Fibroblast of skin of right biceps (primary cell): ENCODE measurements around the gene TMEM130.

Experiments used
- DNase-seq: peaks from one replicate; pipeline ENCODE4 v3.0.0-alpha.2; 2013

TMEM130 gene, protein sequence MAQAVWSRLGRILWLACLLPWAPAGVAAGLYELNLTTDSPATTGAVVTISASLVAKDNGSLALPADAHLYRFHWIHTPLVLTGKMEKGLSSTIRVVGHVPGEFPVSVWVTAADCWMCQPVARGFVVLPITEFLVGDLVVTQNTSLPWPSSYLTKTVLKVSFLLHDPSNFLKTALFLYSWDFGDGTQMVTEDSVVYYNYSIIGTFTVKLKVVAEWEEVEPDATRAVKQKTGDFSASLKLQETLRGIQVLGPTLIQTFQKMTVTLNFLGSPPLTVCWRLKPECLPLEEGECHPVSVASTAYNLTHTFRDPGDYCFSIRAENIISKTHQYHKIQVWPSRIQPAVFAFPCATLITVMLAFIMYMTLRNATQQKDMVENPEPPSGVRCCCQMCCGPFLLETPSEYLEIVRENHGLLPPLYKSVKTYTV

DNA sequence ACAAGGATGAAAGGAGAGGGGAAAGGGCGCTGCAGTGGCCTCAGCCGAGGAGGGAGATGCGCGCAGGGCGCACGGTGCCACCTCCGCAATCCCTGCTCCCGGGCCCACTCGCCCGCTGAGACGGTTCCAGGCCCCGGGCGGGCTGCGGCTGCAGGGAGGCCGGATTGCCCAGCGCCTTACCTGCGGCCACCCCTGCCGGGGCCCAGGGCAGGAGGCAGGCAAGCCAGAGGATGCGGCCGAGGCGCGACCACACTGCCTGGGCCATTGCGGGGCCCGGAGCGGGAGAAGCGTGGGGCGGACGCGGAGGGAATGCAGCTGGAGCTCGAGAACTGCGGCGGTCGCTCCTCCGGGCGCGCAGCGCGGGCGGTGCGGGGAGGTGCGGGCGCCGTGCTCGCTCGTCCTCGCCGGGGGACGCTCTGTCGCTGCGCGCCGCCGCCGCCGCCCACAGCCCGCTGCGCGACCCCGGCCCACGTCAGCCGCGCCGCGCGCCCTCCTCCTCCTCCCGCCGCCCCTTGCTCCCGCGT is at the start of gene TMEM130:
Gene TMEM130, minus strand, starts transcription at position 418 of the 524 bp plus-strand sequence. Its CDS starts 153 bp downstream, at position 265.
- DNase-seq, result no peak

DNA sequence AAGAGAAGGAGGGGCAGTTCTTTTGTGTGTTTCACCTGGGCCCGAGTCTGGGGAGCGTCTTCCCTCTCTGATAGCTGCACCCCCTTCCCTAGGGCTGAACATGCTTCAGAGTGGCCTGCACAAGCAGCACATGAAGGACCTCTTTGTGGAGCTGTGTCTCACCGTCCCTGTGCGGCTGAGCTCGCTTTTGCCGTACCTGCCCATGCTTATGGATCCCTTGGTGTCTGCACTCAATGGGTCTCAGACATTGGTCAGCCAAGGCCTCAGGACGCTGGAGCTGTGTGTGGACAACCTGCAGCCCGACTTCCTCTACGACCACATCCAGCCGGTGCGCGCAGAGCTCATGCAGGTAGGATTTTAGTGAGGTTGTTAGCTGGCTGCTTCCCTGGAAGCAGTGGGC is 47.5 kb upstream of the TMEM130 start:
- DNase-seq, result no peak

DNA sequence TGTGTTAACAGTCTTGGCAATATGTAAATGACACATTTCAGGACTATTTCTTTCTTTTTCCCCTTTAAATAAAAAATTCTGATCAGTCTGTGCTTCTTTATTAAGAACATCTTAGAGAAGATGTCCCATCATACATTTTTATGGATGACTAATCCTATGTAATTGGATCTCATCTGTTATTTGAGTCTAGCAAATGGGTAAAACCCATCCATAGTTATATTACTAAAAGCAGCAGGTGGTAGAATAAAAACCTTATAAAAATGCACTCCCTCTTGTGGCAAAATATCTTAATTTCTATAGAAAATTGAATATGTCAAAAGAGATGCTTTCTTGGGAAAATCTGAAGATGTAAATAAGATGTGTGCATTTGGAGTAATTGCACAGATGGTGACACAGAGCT is 43.8 kb upstream of the TMEM130 start:
- peak; percentile 24 for DNase-seq

DNA sequence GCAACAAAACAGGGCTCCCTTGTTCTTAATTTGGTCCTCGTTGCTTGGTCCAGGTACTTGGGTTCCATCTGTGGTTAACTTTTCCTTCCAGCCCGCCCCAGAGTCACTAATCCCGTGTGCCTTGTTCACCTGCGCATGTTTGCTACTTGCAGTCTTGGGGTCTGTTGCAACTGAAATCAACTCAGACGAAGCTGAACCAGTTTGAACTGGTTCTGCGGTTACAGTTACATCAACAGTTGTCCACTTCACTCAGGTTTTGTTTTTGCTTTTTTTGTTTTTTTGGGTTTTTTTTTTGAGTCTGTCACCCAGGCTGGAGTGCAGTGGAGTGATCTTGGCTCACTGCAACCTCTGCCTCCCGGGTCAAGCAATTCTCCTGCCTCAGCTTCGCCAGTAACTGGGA is 43.2 kb upstream of the TMEM130 start:
- DNase-seq, result no peak

DNA sequence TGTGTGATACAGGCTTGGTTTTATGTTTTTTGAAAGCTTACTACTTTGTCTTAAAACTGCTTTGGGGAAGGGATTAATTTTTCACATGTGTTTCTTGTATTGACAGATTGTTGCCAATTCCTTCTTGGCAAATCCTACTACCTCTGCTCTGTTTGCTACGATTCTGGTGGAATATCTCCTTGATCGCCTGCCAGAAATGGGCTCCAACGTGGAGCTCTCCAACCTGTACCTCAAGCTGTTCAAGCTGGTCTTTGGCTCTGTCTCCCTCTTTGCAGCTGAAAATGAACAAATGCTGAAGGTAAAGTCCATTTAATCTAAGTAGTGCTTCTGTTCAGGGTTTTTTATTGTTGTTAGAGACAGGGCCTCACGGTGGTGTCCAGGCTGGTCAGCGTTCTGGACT is 42.1 kb upstream of the TMEM130 start:
- DNase-seq, result no peak

DNA sequence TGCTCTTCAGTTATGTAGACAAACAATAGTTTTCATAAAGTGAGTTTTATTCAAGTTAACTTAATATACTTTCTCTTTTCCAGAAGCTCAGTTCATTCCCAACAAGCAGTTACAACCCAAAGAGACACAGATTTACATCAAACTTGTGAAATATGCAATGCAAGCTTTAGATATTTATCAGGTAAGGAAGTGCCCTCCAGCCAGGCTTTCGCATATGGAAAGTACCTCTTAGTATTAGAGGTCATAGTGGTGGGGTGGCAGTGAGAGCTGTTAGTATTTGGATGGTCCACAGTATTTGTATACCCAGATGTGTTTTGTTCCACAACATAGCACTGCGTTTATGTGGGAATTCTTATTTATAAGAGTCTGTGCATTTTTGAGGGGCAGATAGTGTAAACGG is 40.6 kb upstream of the TMEM130 start:
- DNase-seq, result no peak

DNA sequence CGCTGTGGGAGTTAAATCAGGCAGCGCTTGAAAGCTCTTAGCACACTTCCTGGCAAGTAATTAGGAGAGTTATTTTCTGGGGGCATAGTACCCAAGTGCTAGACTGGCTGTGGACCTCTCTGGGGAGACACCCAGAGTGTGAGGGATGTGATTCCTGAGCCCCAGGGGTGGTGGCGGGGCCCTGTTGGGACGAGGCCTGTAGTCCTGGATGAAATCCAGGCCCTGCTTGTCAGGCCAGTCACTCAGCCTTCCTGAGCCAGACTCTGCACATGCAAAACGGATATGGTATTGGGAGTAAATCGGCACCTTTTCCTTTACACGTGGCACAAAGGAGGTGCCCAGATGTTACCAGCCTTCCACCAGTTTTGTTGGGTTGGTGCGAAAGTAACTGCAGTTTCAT is 39.7 kb upstream of the TMEM130 start:
- DNase-seq, result no peak

DNA sequence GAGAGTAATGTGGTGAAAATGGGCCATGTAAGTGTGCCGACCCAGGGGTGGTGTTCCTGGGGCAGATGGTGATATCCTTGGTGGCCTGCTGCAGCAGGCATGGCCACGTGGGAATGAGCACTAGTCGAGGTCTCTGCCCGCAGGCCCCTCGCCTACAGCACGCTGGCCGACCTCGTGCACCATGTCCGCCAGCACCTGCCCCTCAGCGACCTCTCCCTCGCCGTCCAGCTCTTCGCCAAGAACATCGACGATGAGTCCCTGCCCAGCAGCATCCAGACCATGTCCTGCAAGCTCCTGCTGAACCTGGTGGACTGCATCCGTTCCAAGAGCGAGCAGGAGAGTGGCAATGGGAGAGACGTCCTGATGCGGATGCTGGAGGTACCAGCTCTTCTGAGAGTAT is 38.8 kb upstream of the TMEM130 start:
- no peak for DNase-seq

DNA sequence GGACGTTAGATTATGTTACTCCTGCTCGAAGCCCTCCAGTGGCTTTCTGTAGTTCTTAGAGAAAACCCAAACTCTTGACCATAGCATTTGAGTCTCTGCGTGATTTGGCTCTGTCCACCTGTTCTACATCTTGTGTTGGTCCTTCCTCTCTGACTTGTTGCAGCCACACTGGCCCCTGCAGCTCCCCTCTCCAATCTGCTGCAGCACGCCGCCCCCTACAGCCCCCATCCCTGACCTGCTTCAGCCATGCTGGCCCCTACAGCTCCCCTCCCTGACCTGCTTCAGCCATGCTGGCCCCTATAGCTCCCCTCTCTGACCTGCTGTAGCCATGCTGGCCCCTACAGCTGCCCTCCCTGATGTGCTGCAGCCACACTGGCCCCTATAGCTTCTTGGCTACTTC is 37.8 kb upstream of the TMEM130 start:
- DNase-seq, result no peak

DNA sequence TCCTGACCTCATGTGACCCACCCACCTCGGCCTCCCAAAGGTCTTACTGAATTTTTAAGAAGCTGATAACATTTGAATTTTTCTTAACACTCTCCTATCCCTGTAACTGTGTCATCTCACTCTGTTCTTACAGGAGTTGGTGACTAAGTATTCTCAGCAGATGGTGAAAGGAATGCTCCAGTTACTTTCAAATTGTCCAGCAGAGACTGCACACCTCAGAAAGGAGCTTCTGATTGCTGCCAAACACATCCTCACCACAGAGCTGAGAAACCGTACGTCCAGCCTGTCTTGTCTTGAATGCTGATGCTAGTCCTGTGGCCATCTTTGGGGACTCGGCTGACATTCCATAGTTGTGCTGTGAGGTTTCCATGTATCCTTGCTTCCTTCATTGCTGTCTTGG is 33.4 kb upstream of the TMEM130 start:
- no peak for DNase-seq

DNA sequence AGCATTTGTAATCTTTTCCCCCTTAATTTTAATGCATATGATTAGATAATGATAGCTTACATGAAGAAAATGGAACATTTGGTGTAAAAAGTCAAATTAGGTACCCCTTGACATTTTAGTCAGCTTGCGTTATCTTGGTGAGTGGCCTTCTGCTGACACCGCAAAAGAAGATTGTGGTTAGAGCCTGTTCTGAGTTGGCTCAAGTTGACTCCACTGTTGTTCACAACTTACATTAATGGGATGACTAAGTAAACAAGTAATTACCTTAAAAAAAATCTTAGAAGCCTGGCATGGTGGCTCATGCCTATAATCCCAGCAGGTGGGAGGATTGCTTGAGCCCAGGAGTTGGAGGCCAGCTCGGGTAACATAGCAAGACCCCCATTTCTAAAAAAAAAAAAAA is 32.7 kb upstream of the TMEM130 start:
- no peak for DNase-seq

DNA sequence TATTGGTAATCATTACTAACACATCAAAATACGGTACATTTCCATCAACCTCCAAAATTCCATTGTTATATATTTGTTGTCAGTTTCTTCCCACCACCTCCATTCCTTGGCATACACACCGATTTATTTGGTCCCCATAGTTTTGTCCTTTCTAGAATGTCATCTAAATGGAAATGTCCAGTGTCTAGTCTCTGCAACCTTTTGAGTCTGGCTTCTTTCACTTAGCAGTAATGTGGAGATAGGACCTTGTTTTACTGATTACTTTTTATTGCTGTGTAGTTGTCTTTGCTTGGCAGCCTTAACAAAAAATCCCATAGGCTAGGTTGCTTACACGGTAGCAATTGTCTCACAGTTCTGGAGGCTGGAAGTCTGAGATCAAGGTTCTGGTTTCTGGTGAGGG is 31.0 kb upstream of the TMEM130 start:
- no peak for DNase-seq

DNA sequence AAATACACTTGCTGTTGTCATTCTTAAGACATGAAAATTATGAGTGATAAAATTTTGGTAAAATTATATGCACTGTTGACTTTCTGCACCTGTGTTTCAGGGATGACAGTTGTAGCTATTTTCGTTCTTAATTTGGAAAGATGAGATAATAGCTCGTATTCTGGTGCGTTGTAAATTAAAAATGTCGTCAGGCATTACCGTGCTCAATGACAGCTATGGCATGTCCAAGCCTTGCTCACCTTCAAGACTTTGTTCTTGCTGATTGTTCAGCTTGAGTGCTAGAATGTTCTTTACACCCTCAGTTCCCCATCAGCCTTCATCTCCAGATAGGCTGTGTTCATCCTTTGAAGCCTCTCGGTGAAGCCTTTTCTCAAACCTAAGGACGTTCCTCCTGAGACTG is 30.0 kb upstream of the TMEM130 start:
- DNase-seq, result no peak

DNA sequence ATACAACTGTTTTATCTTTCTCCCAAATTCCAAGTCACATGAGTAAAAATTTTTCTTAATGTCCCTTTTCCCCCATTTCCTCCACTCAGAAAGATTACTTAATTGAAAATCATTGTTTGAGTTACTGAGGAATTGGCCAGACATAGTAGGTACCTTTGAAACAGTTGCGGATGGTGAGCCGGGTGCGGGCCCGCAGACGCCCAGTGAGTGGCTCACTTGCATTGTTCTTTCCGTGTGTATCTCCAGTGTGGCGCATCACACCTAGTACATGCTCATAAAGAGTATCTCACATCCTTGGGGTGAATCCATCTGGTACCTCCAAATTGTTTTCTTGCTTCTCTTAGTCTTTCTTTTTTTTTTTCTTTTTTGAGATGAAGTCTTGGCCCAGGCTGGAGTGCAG is 22.8 kb upstream of the TMEM130 start:
- DNase-seq, result no peak

DNA sequence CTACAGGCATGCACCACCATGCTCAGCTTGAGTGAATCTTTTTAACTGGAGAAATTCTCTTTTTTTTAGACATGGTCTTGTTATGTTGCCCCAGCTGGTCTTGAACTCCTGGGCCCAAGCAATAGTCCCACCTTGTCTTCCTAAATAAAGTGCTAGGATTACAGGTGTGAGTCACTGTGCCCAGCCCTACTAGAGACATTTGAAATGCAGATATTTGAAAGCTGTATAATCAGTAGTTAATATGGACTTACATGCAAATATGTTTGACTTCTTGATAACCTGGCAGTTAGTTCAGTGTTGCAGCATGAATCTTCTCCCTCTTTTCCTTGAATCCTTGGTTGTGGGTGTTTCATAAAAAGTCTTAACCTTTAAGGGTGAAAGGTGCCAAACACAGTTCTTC is 17.2 kb upstream of the TMEM130 start:
- DNase-seq, result no peak

DNA sequence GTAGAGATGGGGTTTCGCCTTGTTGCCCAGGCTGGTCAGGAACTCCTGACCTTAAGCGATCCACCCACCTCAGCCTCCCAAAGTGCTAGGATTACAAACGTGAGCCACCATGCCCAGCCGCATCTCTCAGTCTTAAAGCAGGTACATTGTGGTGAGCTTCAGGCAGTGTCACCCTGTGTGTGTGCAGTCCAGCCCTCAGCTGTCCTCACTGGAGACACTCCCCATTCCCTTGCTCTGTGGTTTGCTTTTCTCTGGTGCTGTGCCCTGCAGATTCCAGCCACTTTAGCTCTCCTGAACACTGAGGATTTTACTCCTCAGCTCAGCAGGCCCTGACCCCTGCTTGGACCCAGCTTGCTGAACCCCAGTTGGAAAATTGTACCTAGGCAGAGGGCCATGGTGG is 14.6 kb upstream of the TMEM130 start:
- no peak for DNase-seq

DNA sequence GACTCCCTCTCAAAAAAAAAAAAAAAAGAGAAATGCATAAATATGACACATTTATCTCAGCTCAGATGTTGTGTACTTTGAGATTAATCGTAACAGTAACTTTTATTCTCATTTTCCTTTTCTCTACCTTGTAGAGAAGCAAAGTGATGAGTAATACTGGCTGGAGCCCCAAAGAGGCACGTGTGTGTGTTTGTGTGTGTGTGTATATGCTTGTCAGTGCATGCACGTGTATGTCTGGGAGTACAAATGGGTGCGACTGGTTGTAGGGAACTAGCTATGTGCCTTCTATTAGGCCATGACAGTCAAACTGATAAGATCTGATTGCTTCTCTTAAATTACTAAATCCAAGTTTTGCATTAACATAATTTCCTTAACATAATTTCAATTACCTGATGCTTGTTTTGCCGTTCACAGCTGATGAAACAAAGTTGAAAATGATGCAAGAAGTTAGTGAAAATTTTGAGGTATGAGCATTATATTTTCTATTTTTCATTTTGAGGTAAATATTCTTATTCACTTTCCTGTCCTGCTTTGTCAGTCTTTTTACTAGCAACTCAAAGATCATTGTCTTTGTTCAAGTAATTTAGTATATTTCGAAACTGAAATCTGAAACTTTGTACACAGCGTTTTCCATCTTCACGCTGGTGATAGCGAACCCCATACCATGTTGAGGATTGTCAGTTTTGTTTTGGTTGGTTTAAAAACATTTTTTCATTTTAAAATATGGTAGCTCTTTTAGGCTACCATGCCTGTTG is 11.9 kb upstream of the TMEM130 start:
- no peak for DNase-seq

DNA sequence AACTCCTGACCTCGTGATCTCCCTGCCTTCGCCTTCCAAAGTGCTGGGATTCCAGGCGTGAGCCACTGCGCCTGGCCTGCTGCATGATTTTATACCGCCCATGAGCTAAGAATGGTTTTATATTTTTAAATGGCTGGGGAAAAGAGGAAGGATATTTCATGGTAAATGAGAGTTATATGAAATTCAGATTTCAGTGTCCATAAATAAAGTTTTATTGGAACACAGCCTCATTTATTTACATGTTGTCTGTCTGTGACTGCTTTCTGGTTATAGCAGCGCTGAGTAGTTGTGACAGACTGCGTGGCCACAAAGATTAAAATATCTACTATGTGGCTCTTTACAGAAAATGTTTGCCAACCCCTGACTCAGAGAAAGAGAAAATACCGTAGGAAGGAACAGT is 10.7 kb upstream of the TMEM130 start:
- DNase-seq, result no peak

DNA sequence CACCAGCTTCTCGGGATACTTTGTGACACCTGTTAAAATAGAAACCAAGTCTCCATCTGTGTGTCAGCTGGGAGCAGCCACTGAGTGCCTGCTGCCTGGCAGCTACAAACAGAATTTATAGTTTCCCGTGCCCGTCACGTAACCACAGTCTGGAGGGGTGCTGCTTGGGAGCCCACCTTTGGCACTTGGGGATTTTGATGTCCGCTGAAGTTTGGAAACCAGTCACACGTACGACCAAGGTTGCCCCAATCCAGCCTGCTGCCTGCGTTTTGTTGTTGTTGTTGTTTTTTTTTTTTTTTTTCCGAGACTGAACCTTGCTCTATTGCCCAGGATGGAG is 10.1 kb upstream of the TMEM130 start:
- no peak for DNase-seq

DNA sequence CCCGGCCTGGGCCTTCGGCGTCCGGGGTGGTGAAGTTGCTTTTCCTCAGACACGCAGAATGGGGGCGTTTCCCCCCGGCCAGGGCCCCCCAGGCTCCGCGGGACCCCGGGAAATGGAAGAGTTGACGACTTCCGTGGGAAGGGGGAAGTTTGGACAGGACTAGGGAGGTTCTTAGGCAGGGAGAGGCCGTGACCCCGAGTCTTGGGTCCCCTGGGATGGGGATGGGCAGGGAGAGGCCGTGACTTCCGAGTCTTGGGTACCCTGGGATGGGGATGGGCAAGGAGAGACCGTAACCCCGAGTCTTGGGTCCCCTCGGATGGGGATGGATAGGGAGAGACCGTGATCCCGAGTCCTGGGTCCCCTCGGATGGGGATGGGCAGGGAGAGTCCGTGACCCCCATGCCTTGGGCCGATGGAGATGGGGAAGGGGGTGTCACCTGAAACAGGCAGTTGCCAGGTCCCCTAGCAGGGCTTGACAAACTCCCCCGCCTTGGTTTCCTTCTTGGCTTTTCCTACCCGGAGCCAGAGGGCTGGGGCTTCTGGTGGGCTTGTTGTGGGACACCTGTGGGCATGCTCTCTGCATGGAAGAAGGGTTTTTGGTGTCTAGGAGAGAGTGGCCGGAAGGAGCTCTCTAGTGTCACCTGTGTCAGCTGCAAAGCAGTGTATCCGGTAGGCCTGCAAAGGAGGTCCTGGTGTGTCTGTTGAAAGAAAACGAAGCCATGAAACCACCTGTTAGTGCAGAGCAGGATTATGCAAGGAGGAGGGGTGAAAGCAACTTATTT is 9.6 kb upstream of the TMEM130 start:
- DNase-seq, result no peak

DNA sequence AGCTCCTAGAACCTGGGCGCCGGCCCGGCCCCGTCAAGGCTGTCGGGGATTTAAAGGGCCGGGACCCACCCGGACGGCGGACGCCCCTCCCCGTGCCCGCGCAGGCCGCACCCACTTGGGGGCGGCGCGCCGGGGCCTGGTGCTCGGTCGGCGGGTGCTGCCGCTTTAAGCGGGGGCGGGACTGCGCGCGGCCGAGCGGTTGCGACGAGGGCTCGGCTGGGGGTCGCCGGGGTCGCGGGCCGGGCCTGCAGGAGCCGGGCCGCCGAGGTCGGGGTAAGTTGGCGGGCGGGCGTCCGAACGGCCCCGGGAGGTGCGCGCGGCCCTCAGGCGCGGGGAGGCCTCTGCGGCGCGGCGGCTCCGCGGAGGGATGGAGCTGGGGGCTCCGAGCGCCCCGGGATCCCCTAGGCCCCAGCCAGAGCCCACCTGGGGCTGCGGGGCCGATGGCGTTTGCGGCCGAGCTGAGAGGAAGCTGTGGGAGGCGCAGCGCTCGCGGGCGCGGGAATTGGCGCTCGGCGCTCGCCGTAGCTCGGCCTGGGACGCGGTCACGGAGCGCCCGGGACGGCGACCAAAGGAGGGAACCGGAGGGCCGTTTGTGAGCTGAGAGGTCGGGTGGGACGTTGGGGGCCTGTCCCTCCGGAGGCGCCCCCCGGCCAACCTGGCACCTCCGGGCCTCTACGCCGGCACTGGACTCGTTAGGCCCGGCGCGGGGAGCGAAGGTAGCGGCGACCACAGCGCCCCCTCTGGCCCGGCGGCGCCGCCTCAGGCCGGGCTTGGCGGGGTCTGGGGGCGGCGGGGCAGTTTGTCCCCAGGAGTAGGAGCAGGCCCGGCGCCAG is 8.8 kb upstream of the TMEM130 start, which contains the start of gene TRRAP:
Gene TRRAP, plus strand, starts transcription at position 168 of the 833 bp plus-strand sequence. CDS start 2,619 bp downstream, outside the sequence.
- DNase-seq, result peak; percentile 80

DNA sequence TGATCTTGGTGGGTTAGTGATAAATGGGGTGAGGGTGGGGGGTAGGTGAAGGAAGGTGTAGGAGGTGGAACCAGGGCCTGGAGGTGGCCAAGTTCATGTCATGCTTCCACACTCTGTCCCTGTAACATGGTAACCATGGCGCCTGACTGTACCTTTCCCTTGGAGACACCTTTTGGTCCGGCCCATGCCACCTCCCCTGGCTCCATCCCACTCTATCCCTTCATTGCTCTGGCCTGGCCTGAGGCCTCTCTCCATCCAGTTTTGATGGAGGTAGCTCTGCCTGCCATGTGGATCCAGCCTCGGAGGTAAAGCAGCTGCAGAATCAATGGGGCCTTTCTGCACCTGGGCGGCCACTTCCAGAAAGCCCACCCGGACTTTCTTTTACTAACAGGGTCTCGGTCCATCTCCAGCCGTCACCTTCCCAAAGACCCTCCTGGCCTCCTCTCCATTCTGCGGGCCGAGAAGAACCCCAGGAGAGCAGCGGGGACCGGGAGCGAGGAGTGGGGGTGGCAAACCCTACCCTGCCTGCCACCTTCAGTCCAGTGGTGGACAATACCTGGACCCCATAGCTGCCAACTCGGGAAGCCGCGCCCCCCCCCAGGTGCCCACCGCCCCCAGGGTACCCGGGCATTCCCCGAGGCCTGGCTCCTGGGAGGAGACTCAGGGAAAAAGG is 8.0 kb upstream of the TMEM130 start:
- DNase-seq, result no peak
